Effector memory CD8-positive, alpha-beta T cell (primary cell): ENCODE data around the gene GPC6.

Source experiments
- ATAC-seq: fragments of 150-1000 bp; cut with Tn5 transposase; replicated peaks from 2 replicates; pipeline ENCODE4 v1.10.0; 2021; ENCODE audit warnings: mild to moderate bottlenecking, moderate library complexity
- DNase-seq, 3 experiments: peaks; one replicate each; pipeline ENCODE4 v3.0.0; 2021
- H3K27ac Mint-ChIP-seq, 2 donors: one replicate each; pipeline ENCODE4 v1.8.0; 2022; ENCODE audit warnings: mild to moderate bottlenecking in 2 of 2, mixed read lengths in 2 of 2, moderate library complexity in 2 of 2
- H3K27me3 Mint-ChIP-seq, 2 donors: one replicate each; pipeline ENCODE4 v1.8.0; 2022; ENCODE audit warnings: mixed read lengths in 2 of 2
- H3K36me3 Mint-ChIP-seq: one replicate; pipeline ENCODE4 v1.8.0; 2022; ENCODE audit warnings: mild to moderate bottlenecking, moderate library complexity, mixed read lengths; ENCODE audit not compliant: insufficient read depth
- H3K4me1 Mint-ChIP-seq, 2 donors: one replicate each; pipeline ENCODE4 v1.8.0; 2022; ENCODE audit warnings: low read depth in 2 of 2, mixed read lengths in 2 of 2
- H3K4me3 Mint-ChIP-seq, 2 donors: one replicate each; pipeline ENCODE4 v1.8.0; 2022; ENCODE audit warnings: mild to moderate bottlenecking in 2 of 2, mixed read lengths in 2 of 2, moderate library complexity in 2 of 2
- H3K9me3 Mint-ChIP-seq, 2 donors: one replicate each; pipeline ENCODE4 v1.8.0; 2022; ENCODE audit warnings: mixed read lengths in 2 of 2

The GPC6 gene

GRCh38 chr13:93889430-93889951, 662.9 kb downstream of the GPC6 start:
- Mint-ChIP-seq H3K4me3 (no peak overlapping the region), H3K27me3 (peaks cover 0 to 5% of the 10 kb centered on the region in 2 donors), H3K27ac (no peak overlapping the region), H3K4me1 (no peaks in the 10 kb centered on the region), H3K36me3 (no peaks in the 10 kb centered on the region), H3K9me3 (no peaks in the 10 kb centered on the region)
- DNase-seq (no peak), ATAC-seq (no peak)

- Mint-ChIP-seq H3K4me3 (no peak overlapping the region), H3K36me3 (no peaks in the 10 kb centered on the region), H3K27me3 (peaks cover 14 to 25% of the 10 kb centered on the region in 2 donors), H3K4me1 (no peaks in the 10 kb centered on the region), H3K9me3 (no peaks in the 10 kb centered on the region), H3K27ac (no peak overlapping the region)
- ATAC-seq = no peak
- no peak for DNase-seq
These were observed 673.4 kb downstream of the GPC6 start for GRCh38 chr13:93899981-93900380.

GRCh38 chr13:93900731-93901130, 674.1 kb downstream of the GPC6 start:
- DNase-seq (no peak), ATAC-seq (no peak)
- Mint-ChIP-seq H3K4me1 (no peaks in the 10 kb centered on the region), H3K4me3 (no peak overlapping the region), H3K36me3 (no peaks in the 10 kb centered on the region), H3K27ac (no peak overlapping the region), H3K27me3 (peaks cover 14 to 25% of the 10 kb centered on the region in 2 donors), H3K9me3 (no peaks in the 10 kb centered on the region)

GRCh38 chr13:93903909-93904308, 677.3 kb downstream of the GPC6 start:
- DNase-seq (no peak), ATAC-seq (no peak)
- no peaks in the 10 kb centered on the region for H3K9me3 Mint-ChIP-seq
- H3K27me3 Mint-ChIP-seq = peaks cover 8 to 25% of the 10 kb centered on the region in 2 donors
- H3K27ac Mint-ChIP-seq = no peak overlapping the region
- H3K4me1 Mint-ChIP-seq = no peaks in the 10 kb centered on the region
- no peak overlapping the region for H3K4me3 Mint-ChIP-seq
- H3K36me3 Mint-ChIP-seq = no peaks in the 10 kb centered on the region

GRCh38 chr13:93915269-93915809, 688.7 kb downstream of the GPC6 start:
- Mint-ChIP-seq H3K9me3 (no peaks in the 10 kb centered on the region), H3K27ac (no peak overlapping the region), H3K36me3 (peaks cover 2% of the 10 kb centered on the region), H3K27me3 (peaks cover 0 to 2% of the 10 kb centered on the region in 2 donors), H3K4me3 (no peak overlapping the region), H3K4me1 (no peaks in the 10 kb centered on the region)
- DNase-seq (no peak), ATAC-seq (no peak)

GRCh38 chr13:93922063-93922855, 695.7 kb downstream of the GPC6 start:
- no peaks in the 10 kb centered on the region for H3K4me1 Mint-ChIP-seq
- no peaks in the 10 kb centered on the region for H3K9me3 Mint-ChIP-seq
- no peak overlapping the region for H3K27ac Mint-ChIP-seq
- H3K36me3 Mint-ChIP-seq = no peaks in the 10 kb centered on the region
- no peak for ATAC-seq
- H3K4me3 Mint-ChIP-seq = no peak overlapping the region
- DNase-seq = no peak
- H3K27me3 Mint-ChIP-seq = peaks cover 8 to 9% of the 10 kb centered on the region in 2 donors

GRCh38 chr13:93925990-93926389, 699.4 kb downstream of the GPC6 start:
- H3K27me3 Mint-ChIP-seq = peaks cover 0 to 9% of the 10 kb centered on the region in 2 donors

GRCh38 chr13:93926425-93926824, 699.8 kb downstream of the GPC6 start:
- H3K27ac Mint-ChIP-seq = no peak overlapping the region
- no peak for ATAC-seq
- no peaks in the 10 kb centered on the region for H3K9me3 Mint-ChIP-seq
- DNase-seq = no peak
- H3K36me3 Mint-ChIP-seq = no peaks in the 10 kb centered on the region
- peaks cover 0 to 9% of the 10 kb centered on the region in 2 donors for H3K27me3 Mint-ChIP-seq
- no peaks in the 10 kb centered on the region for H3K4me1 Mint-ChIP-seq
- no peak overlapping the region for H3K4me3 Mint-ChIP-seq

More at GRCh38 chr13:93925990-93926389, 699.4 kb downstream of the GPC6 start:
- H3K36me3 Mint-ChIP-seq = no peaks in the 10 kb centered on the region
- no peaks in the 10 kb centered on the region for H3K9me3 Mint-ChIP-seq
- DNase-seq (no peak), ATAC-seq (no peak)
- H3K27ac Mint-ChIP-seq = no peak overlapping the region
- H3K4me3 Mint-ChIP-seq = no peak overlapping the region
- no peaks in the 10 kb centered on the region for H3K4me1 Mint-ChIP-seq

- ATAC-seq (no peak), DNase-seq (no peak)
- H3K4me3 Mint-ChIP-seq = no peak overlapping the region
These were observed 700.8 kb downstream of the GPC6 start for GRCh38 chr13:93927431-93927830.

GRCh38 chr13:93932901-93933300, 706.3 kb downstream of the GPC6 start:
- H3K4me1 Mint-ChIP-seq = no peaks in the 10 kb centered on the region
- no peak for ATAC-seq
- no peak overlapping the region for H3K27ac Mint-ChIP-seq
- H3K4me3 Mint-ChIP-seq = no peak overlapping the region
- no peaks in the 10 kb centered on the region for H3K27me3 Mint-ChIP-seq
- H3K36me3 Mint-ChIP-seq = no peaks in the 10 kb centered on the region
- DNase-seq = no peak
- H3K9me3 Mint-ChIP-seq = no peaks in the 10 kb centered on the region

More at GRCh38 chr13:93927431-93927830, 700.8 kb downstream of the GPC6 start:
- Mint-ChIP-seq H3K9me3 (no peaks in the 10 kb centered on the region), H3K27ac (no peak overlapping the region), H3K27me3 (peaks cover 0 to 9% of the 10 kb centered on the region in 2 donors), H3K4me1 (no peaks in the 10 kb centered on the region), H3K36me3 (no peaks in the 10 kb centered on the region)

GRCh38 chr13:93936901-93937300, 710.3 kb downstream of the GPC6 start:
- H3K4me1 Mint-ChIP-seq = no peaks in the 10 kb centered on the region
- no peak overlapping the region for H3K4me3 Mint-ChIP-seq
- H3K27ac Mint-ChIP-seq = no peak overlapping the region
- no peaks in the 10 kb centered on the region for H3K9me3 Mint-ChIP-seq
- no peaks in the 10 kb centered on the region for H3K36me3 Mint-ChIP-seq
- no peaks in the 10 kb centered on the region for H3K27me3 Mint-ChIP-seq
- no peak for DNase-seq
- no peak for ATAC-seq

- Mint-ChIP-seq H3K27ac (no peak overlapping the region), H3K9me3 (no peaks in the 10 kb centered on the region), H3K4me3 (no peak overlapping the region), H3K36me3 (no peaks in the 10 kb centered on the region), H3K27me3 (peaks cover 0 to 15% of the 10 kb centered on the region in 2 donors), H3K4me1 (no peaks in the 10 kb centered on the region)
- no peak for DNase-seq
- ATAC-seq = no peak
These were observed 714.8 kb downstream of the GPC6 start for GRCh38 chr13:93941444-93941843.

GRCh38 chr13:93942016-93942415, 715.4 kb downstream of the GPC6 start:
- H3K9me3 Mint-ChIP-seq = no peaks in the 10 kb centered on the region

GRCh38 chr13:93945621-93946020, 719.0 kb downstream of the GPC6 start:
- H3K36me3 Mint-ChIP-seq = no peaks in the 10 kb centered on the region
- H3K4me1 Mint-ChIP-seq = no peaks in the 10 kb centered on the region
- no peak for DNase-seq
- no peaks in the 10 kb centered on the region for H3K9me3 Mint-ChIP-seq
- no peak overlapping the region for H3K27ac Mint-ChIP-seq
- no peak for ATAC-seq
- H3K27me3 Mint-ChIP-seq = peaks cover 0 to 15% of the 10 kb centered on the region in 2 donors
- H3K4me3 Mint-ChIP-seq = no peak overlapping the region

More at GRCh38 chr13:93942016-93942415, 715.4 kb downstream of the GPC6 start:
- no peak overlapping the region for H3K27ac Mint-ChIP-seq
- DNase-seq (no peak), ATAC-seq (no peak)
- no peak overlapping the region for H3K4me3 Mint-ChIP-seq
- no peaks in the 10 kb centered on the region for H3K4me1 Mint-ChIP-seq
- H3K27me3 Mint-ChIP-seq = peaks cover 0 to 15% of the 10 kb centered on the region in 2 donors
- H3K36me3 Mint-ChIP-seq = no peaks in the 10 kb centered on the region
